ENCODE results near the gene CDC42BPA.

Gene CDC42BPA, protein sequence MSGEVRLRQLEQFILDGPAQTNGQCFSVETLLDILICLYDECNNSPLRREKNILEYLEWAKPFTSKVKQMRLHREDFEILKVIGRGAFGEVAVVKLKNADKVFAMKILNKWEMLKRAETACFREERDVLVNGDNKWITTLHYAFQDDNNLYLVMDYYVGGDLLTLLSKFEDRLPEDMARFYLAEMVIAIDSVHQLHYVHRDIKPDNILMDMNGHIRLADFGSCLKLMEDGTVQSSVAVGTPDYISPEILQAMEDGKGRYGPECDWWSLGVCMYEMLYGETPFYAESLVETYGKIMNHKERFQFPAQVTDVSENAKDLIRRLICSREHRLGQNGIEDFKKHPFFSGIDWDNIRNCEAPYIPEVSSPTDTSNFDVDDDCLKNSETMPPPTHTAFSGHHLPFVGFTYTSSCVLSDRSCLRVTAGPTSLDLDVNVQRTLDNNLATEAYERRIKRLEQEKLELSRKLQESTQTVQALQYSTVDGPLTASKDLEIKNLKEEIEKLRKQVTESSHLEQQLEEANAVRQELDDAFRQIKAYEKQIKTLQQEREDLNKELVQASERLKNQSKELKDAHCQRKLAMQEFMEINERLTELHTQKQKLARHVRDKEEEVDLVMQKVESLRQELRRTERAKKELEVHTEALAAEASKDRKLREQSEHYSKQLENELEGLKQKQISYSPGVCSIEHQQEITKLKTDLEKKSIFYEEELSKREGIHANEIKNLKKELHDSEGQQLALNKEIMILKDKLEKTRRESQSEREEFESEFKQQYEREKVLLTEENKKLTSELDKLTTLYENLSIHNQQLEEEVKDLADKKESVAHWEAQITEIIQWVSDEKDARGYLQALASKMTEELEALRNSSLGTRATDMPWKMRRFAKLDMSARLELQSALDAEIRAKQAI (N-terminal part only)

DNA sequence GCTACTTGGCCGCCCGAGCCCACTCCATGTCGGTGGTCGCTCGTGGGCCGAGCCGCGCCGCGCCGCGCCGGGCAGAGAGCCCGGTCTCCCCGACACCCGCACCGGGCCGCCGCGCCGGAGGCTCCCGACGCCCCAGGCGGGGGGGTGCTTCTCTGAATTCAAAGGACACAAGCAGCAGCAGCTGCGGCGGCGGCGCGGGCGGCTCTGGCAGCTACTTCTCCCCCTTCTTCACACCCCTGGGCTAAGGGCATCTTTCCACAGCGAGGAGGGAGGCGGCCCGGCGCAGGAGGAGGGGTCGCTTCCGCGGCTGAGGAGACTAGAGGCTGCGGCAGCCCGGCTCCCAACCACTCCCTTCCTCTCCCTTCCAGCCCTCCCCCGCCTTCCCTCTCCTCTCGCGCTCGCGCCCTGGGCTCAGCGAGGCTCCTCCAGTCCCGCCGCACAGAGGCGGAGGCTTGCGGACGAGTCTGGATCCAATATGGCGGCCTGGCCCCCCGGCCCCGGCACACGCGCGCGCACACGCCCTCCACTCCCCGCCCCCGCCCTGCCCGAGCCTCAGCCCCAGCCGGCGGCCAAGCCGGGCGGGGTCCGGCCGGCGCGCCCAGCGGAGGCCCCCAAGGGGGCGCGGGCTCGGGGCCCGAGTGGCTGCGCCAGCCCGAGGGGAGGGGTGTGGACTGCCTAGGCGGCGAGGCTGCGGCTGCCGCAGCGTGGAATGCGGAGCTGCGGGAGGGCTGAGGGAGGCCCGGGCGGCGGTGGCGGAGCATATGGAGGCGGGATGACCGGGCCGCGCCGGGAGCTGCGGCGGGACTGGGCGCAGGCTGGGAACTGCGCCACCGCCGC lies at the start of gene CDC42BPA:
CDC42BPA (minus strand) TSS at position 477 of the 837 bp plus-strand sequence. CDS start 1,310 bp downstream, outside the sequence.
- Histone ChIP-seq H3K4me3 (peak within 1 kb of the TSS; percentile 83), H3K4me1 (peaks cover 29% of the 10 kb centered on the region), H3K27me3 (peaks cover 18% of the 10 kb centered on the region), H3K9ac (peak within 1 kb of the TSS; percentile 77), H3K36me3 (no peaks in the 10 kb centered on the region), H3K9me3 (no peaks in the 10 kb centered on the region), H4K20me1 (peaks cover 12% of the 10 kb centered on the region), H3K27ac (peak within 1 kb of the TSS; percentile 70), H3K4me2 (peak within 1 kb of the TSS; percentile 82)
- TF ChIP-seq Cebpa-rat (IDR thresholded peaks at IDR 0.05): no peak

DNA sequence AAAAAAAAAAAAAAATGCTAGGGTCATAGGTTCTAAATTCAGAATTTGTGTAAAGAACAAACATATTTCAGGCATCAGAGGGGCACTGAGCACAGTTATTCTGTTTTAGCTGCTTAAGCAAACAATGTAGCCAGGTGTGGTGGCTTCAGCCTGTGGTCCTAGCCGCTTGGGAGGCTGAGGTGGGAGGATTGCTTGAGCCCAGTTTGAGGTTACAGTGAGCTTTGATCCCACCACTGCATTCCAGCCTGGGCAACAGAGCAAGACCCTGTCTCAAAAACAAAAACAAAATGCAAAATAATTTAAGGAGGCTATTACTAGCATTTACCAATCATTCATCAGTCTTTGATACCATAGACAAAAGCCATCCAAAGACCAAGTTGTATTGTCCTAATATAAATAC lies 49.7 kb upstream of the CDC42BPA start:
- H3K4me3 ChIP-seq: no peak overlapping the region
- TF ChIP-seq Cebpa-rat (IDR thresholded peaks at IDR 0.05): no peak
- H3K27me3 ChIP-seq: no peaks in the 10 kb centered on the region
- no peak overlapping the region for H3K27ac ChIP-seq
- H4K20me1 ChIP-seq: no peaks in the 10 kb centered on the region
- no peaks in the 10 kb centered on the region for H3K36me3 ChIP-seq
- no peaks in the 10 kb centered on the region for H3K4me1 ChIP-seq
- H3K4me2 ChIP-seq: no peak overlapping the region
- no peaks in the 10 kb centered on the region for H3K9me3 ChIP-seq
- no peak overlapping the region for H3K9ac ChIP-seq

DNA sequence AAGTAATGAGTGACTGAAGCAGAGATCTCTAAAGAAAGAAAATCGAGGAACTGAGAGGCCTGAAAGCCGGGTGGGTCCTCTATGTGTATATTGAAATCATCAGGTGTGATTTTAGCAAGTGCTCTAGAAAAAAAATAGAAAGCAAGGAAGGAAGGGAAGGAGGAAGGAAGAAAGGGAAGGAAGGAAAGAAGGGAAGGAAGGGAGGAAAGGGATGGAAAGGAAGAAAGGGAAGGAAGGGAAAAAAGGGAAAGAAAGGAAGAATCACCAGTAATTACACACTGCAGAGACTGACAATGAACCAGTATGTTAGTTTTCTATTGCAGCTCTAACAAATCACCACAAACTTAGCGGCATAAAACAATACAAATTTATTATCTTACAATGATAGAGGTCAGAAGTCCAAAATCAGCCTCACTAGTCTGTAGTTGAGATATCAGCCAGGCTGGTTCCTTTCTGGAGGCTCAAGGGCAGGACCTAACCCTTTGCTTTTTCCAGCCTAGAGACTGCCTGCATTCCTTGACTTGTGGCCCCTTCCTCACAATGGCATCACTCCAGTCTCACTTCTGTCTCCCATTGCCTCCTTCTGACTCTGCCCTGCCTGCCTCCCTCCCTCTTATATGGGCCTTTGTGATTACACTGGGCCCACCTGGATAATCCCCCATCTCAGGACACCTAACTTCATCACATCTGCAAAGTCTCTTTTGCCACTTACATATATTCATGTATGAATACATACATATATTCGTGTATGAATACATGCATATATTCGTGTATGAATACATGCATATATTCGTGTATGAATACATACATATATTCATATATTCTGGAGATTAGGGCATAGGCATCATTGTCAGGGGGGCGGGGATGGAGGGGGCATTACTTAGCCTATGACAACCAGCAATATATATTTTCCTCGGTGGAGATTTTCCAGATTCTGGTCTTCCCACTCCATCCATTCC lies 47.5 kb upstream of the CDC42BPA start:
- Histone ChIP-seq H3K4me3 (no peak overlapping the region), H3K9me3 (no peaks in the 10 kb centered on the region), H3K4me1 (no peaks in the 10 kb centered on the region), H3K27me3 (no peaks in the 10 kb centered on the region), H4K20me1 (no peaks in the 10 kb centered on the region), H3K27ac (no peak overlapping the region), H3K4me2 (no peak overlapping the region), H3K9ac (no peak overlapping the region), H3K36me3 (no peaks in the 10 kb centered on the region)
- no peak for TF ChIP-seq Cebpa-rat (IDR thresholded peaks at IDR 0.05)

DNA sequence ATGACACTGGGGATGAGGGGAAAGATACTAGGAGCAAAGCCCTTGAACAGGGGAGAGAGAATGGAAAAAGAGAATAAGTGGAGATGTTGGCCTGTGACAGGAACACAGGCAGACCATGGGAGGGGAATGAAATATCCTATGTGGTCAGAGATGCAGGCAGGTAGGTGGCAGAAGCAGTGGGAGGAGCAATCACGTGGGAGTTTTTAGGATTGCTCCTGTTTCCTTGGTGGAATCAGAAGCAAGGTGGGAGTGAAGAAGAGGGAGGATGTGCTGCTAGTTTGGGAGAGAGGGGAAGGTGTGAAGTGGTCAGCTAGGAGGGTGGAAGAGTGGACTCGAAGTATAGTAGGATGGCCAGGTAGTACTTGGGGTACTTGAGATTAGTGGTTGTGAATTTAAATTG lies 46.4 kb upstream of the CDC42BPA start:
- H3K36me3 ChIP-seq: no peaks in the 10 kb centered on the region
- no peaks in the 10 kb centered on the region for H3K27me3 ChIP-seq
- H3K27ac ChIP-seq: no peak overlapping the region
- H3K4me3 ChIP-seq: no peak overlapping the region
- H3K4me1 ChIP-seq: no peaks in the 10 kb centered on the region
- no peak overlapping the region for H3K4me2 ChIP-seq
- H4K20me1 ChIP-seq: no peaks in the 10 kb centered on the region
- H3K9ac ChIP-seq: no peak overlapping the region
- TF ChIP-seq Cebpa-rat (IDR thresholded peaks at IDR 0.05): no peak
- no peaks in the 10 kb centered on the region for H3K9me3 ChIP-seq

DNA sequence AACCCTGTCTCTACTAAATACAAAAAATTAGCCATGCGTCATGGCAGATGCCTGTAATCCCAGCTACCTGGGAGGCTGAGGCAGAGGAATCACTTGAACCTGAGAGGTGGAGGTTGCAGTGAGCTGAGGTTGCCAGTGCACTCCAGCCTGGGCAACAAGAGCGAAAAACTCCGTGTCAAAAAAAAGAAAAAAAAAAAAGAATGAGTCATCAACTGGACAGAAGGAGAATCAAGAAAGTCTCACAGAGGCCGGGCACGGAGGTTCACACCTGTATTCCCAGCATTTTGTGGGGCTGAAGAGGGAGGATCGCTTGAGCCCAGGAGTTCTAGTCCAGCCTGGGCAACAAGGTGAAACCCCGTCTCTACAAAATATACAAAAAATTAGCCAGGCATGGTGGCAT lies 45.5 kb upstream of the CDC42BPA start:
- Histone ChIP-seq H3K4me2 (no peak overlapping the region), H3K4me3 (no peak overlapping the region), H3K4me1 (no peaks in the 10 kb centered on the region), H3K27ac (no peak overlapping the region), H4K20me1 (no peaks in the 10 kb centered on the region), H3K9ac (no peak overlapping the region), H3K36me3 (no peaks in the 10 kb centered on the region), H3K9me3 (no peaks in the 10 kb centered on the region), H3K27me3 (no peaks in the 10 kb centered on the region)
- TF ChIP-seq Cebpa-rat (IDR thresholded peaks at IDR 0.05): no peak

DNA sequence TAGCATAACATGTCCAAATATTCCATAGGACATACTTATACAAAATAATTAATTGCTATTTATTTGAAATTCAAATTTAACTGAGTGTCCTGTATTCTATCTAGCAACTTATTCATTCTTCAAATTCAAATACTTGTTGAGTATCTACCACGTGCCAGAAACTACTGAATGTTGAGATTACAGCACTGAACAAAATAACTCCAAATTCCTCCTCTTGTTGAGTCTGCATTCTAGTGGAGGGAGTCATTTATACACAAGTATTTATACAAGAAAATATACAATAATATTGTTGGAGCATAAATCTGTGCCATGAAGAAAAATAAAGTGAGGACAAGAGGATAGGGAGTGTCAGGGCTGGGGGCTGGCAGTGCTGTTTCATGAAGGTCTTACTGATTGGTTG lies 43.7 kb upstream of the CDC42BPA start:
- Histone ChIP-seq H3K9ac (no peak overlapping the region), H3K4me3 (no peak overlapping the region), H3K27ac (no peak overlapping the region), H4K20me1 (no peaks in the 10 kb centered on the region), H3K4me2 (no peak overlapping the region), H3K27me3 (no peaks in the 10 kb centered on the region), H3K4me1 (peaks cover 4% of the 10 kb centered on the region; the same call in 1 of the 2 replicates), H3K36me3 (no peaks in the 10 kb centered on the region), H3K9me3 (no peaks in the 10 kb centered on the region)
- no peak for TF ChIP-seq Cebpa-rat (IDR thresholded peaks at IDR 0.05)

DNA sequence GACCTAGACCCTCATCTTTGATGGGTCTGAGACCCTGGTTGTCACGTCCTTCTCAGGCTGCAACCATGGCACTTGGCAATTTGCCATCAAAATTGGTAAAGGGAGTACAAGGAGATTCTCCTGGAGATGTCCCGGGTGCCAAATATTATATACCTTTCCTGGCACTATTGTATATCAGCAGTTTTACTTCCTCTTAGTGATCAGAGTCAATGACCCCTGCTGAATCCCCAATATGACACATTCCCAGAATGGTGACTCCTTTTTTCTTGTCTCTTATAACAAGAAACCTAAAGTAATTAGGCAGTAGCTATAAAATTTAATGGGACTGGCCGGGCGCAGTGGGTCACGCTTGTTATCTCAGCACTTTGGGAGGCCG lies 39.6 kb upstream of the CDC42BPA start:
- Histone ChIP-seq H3K9me3 (0 out of 2 replicates have a peak, but pooled peaks cover 4% of the 10 kb centered on the region), H3K4me2 (no peak overlapping the region), H3K4me3 (no peak overlapping the region), H3K27me3 (no peaks in the 10 kb centered on the region), H4K20me1 (no peaks in the 10 kb centered on the region), H3K4me1 (peaks cover 4% of the 10 kb centered on the region; the same call in 1 of the 2 replicates), H3K9ac (no peak overlapping the region), H3K36me3 (no peaks in the 10 kb centered on the region), H3K27ac (no peak overlapping the region)
- TF ChIP-seq Cebpa-rat (IDR thresholded peaks at IDR 0.05): no peak

DNA sequence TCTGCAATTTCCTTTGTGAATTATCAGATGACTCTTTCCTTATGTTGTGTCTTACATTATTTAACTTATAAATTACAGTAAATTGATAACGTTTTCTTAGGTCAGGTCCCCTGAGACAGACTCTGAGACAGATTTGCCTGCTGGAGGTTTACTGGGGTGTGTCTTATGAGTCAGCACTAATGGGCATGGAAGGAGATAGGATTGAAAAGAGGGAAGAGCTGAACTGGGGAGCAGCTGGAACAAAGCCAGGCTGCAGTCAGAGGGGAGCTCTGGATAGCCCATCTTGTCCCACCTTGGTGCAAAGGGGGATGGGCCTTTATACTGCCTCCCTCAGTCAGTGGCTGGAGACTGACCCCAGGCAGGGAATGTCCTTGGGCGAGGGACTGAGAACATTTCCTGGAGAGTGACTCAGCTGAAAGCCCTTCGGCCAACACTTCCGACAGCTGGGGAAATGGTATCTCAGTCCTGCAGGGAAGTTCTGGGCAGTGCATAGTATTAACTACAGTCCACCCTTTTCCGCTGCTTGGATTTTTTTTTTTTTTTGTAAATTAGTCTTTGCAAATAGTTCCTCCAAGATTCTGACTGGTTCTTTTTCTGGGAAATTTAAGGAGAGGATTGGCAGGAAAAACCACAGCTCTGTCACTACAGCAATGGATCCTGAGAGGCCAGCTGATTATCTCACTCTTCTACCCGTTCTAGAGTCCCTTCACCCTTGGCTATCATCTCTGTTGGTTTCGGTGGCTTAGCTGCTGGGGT lies 39.1 kb upstream of the CDC42BPA start:
- Histone ChIP-seq H3K4me1 (peaks cover 4% of the 10 kb centered on the region; the same call in 1 of the 2 replicates), H3K4me2 (no peak overlapping the region), H4K20me1 (no peaks in the 10 kb centered on the region), H3K27me3 (no peaks in the 10 kb centered on the region), H3K9ac (no peak overlapping the region), H3K4me3 (no peak overlapping the region), H3K36me3 (no peaks in the 10 kb centered on the region), H3K27ac (no peak overlapping the region), H3K9me3 (0 out of 2 replicates have a peak, but pooled peaks cover 4% of the 10 kb centered on the region)
- TF ChIP-seq Cebpa-rat (IDR thresholded peaks at IDR 0.05): no peak

All from BLaER1 (cell line).